Measurements from ENCODE around the gene ANTXR1.

ANTXR1 gene

DNA sequence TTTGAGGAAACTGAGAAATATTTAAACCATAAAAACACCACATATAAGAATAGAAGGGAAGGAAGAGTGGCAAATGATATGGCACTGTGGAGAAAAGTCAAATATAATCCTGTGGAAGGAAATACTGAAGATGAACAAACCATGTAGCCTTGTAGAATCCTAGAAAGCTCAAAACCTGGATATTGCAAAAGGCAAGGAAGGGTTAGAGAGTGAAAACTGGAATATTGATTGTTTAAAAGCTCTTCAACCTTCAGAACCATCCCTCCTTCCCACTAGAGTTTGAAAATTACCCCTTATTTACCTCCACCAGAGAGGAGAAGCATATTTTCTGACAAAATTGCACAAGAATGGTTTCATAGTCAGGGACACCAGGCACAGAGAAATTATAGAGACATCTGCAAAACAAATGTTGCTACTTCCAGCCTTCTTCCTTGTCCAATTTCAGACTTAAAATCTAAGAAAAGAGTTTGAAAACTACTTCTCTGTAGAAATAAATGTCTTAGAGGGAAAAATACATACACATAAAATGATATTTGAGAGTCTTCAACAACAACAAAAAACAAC lies 48.0 kb downstream of the ANTXR1 start:
- Histone ChIP-seq H3K4me2 (ENCODE audit: low read length) (no peak overlapping the region), H3K9me3 (replicated peaks; ENCODE audit: low read length) (no peaks in the 10 kb centered on the region), H3K9ac (ENCODE audit: low read depth, low read length) (no peak overlapping the region), H3K36me3 (ENCODE audit: insufficient read depth, low read length) (peaks cover 36% of the 10 kb centered on the region), H3K4me3 (ENCODE audit: low read length) (no peak overlapping the region), H3K27me3 (ENCODE audit: control insufficient read depth, insufficient read depth, low read length) (no peaks in the 10 kb centered on the region), H3K4me1 (ENCODE audit: control insufficient read depth, insufficient read depth, low read length) (peaks cover 27% of the 10 kb centered on the region)

DNA sequence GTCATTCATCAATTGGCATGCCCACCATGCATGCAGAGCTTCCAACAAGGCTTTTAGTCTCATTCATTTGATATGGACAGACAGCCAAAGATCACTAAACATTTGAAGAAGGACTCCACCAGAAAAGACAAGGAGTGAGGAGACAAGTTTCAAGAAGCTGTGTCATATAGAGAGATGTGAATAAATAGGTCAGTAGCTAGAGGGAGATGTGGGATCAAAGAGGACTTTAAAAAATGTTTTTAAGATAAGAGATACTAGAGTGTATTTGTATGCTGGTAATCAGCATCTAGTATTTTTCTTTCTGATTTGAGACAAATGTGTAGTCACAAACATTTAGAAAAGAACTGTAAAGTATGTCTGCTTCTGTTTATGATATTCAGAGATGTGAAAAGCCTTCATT lies 48.5 kb downstream of the ANTXR1 start:
- Histone ChIP-seq H3K9ac (ENCODE audit: low read depth, low read length) (no peak overlapping the region), H3K36me3 (ENCODE audit: insufficient read depth, low read length) (peaks cover 39% of the 10 kb centered on the region)

GRCh38 chr2:69062307-69062962 lies 49.5 kb downstream of the ANTXR1 start:
- peak overlapping the region; percentile 17 for H3K4me2 ChIP-seq (ENCODE audit: low read length)
- peaks cover 27% of the 10 kb centered on the region for H3K4me1 ChIP-seq (ENCODE audit: control insufficient read depth, insufficient read depth, low read length)
- no peaks in the 10 kb centered on the region for H3K9me3 ChIP-seq (replicated peaks; ENCODE audit: low read length)
- H3K4me3 ChIP-seq (ENCODE audit: low read length), result no peak overlapping the region
- H3K9ac ChIP-seq (ENCODE audit: low read depth, low read length), result no peak overlapping the region
- H3K36me3 ChIP-seq (ENCODE audit: insufficient read depth, low read length), result peaks cover 38% of the 10 kb centered on the region
- H3K27me3 ChIP-seq (ENCODE audit: control insufficient read depth, insufficient read depth, low read length), result no peaks in the 10 kb centered on the region

More for the DNA sequence above, 48.5 kb downstream of the ANTXR1 start:
- Histone ChIP-seq H3K4me2 (ENCODE audit: low read length) (no peak overlapping the region), H3K4me1 (ENCODE audit: control insufficient read depth, insufficient read depth, low read length) (peaks cover 27% of the 10 kb centered on the region), H3K27me3 (ENCODE audit: control insufficient read depth, insufficient read depth, low read length) (no peaks in the 10 kb centered on the region), H3K9me3 (replicated peaks; ENCODE audit: low read length) (no peaks in the 10 kb centered on the region), H3K4me3 (ENCODE audit: low read length) (no peak overlapping the region)

GRCh38 chr2:69065735-69066336 lies 52.9 kb downstream of the ANTXR1 start:
- Histone ChIP-seq H3K27me3 (ENCODE audit: control insufficient read depth, insufficient read depth, low read length) (no peaks in the 10 kb centered on the region), H3K4me3 (ENCODE audit: low read length) (no peak overlapping the region), H3K4me1 (ENCODE audit: control insufficient read depth, insufficient read depth, low read length) (peaks cover 20% of the 10 kb centered on the region), H3K4me2 (ENCODE audit: low read length) (no peak overlapping the region), H3K36me3 (ENCODE audit: insufficient read depth, low read length) (peaks cover 29% of the 10 kb centered on the region), H3K9me3 (replicated peaks; ENCODE audit: low read length) (no peaks in the 10 kb centered on the region), H3K9ac (ENCODE audit: low read depth, low read length) (no peak overlapping the region)

GRCh38 chr2:69067026-69067630 lies 54.1 kb downstream of the ANTXR1 start:
- Histone ChIP-seq H3K9me3 (replicated peaks; ENCODE audit: low read length) (no peaks in the 10 kb centered on the region), H3K36me3 (ENCODE audit: insufficient read depth, low read length) (peaks cover 36% of the 10 kb centered on the region), H3K4me1 (ENCODE audit: control insufficient read depth, insufficient read depth, low read length) (peaks cover 8% of the 10 kb centered on the region), H3K4me2 (ENCODE audit: low read length) (no peak overlapping the region), H3K4me3 (ENCODE audit: low read length) (no peak overlapping the region), H3K27me3 (ENCODE audit: control insufficient read depth, insufficient read depth, low read length) (no peaks in the 10 kb centered on the region), H3K9ac (ENCODE audit: low read depth, low read length) (no peak overlapping the region)

DNA sequence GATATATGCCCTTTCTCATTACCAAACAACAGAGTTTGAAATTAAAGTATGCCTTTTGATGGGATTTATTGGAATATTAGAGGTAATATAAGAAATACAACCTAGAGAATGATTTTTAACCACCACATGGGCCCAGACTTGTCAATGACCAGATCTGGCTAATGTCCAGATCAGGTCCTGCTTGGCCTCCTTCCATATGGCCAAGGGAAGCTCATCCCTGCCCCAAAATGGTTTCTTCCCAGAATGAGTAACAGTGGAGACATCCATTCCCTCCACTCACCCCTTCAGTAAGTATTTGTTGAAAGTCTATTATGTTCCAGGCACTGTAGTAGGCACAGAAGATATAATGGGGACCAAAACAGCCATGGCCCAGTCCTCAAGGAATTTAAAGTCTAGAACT lies 54.9 kb downstream of the ANTXR1 start:
- Histone ChIP-seq H3K4me1 (ENCODE audit: control insufficient read depth, insufficient read depth, low read length) (peaks cover under 1% of the 10 kb centered on the region), H3K4me3 (ENCODE audit: low read length) (no peak overlapping the region), H3K9me3 (replicated peaks; ENCODE audit: low read length) (no peaks in the 10 kb centered on the region), H3K9ac (ENCODE audit: low read depth, low read length) (no peak overlapping the region), H3K27me3 (ENCODE audit: control insufficient read depth, insufficient read depth, low read length) (no peaks in the 10 kb centered on the region), H3K36me3 (ENCODE audit: insufficient read depth, low read length) (peaks cover 43% of the 10 kb centered on the region), H3K4me2 (ENCODE audit: low read length) (no peak overlapping the region)

DNA sequence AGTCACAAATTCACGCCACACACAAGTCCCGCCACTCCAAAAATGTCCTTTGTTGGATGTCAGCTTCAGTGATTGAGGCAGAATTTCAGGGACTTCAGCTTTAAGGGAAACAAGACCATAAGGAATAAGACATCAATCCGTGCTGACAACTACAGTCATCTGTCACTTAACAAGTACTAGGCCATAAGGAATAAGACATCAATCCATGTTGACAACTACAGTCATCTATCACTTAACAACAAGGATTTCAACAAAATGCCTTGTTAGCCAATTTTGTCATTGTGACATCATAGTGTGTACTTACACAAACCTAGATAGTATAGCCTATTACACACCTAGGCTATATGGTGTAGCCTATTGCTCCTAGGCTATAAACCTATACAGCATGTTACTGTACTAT lies 58.0 kb downstream of the ANTXR1 start:
- Histone ChIP-seq H3K4me1 (ENCODE audit: control insufficient read depth, insufficient read depth, low read length) (peaks cover 13% of the 10 kb centered on the region), H3K9me3 (replicated peaks; ENCODE audit: low read length) (no peaks in the 10 kb centered on the region), H3K9ac (ENCODE audit: low read depth, low read length) (no peak overlapping the region), H3K4me3 (ENCODE audit: low read length) (no peak overlapping the region), H3K4me2 (ENCODE audit: low read length) (no peak overlapping the region), H3K27me3 (ENCODE audit: control insufficient read depth, insufficient read depth, low read length) (no peaks in the 10 kb centered on the region), H3K36me3 (ENCODE audit: insufficient read depth, low read length) (peaks cover 63% of the 10 kb centered on the region)

- Histone ChIP-seq H3K36me3 (ENCODE audit: insufficient read depth, low read length) (peaks cover 84% of the 10 kb centered on the region), H3K27me3 (ENCODE audit: control insufficient read depth, insufficient read depth, low read length) (no peaks in the 10 kb centered on the region), H3K4me1 (ENCODE audit: control insufficient read depth, insufficient read depth, low read length) (peaks cover 28% of the 10 kb centered on the region), H3K4me2 (ENCODE audit: low read length) (no peak overlapping the region), H3K4me3 (ENCODE audit: low read length) (no peak overlapping the region), H3K9ac (ENCODE audit: low read depth, low read length) (no peak overlapping the region), H3K9me3 (replicated peaks; ENCODE audit: low read length) (no peaks in the 10 kb centered on the region)
These were observed 61.1 kb downstream of the ANTXR1 start for GRCh38 chr2:69073928-69074570.

GRCh38 chr2:69074918-69075317 lies 61.9 kb downstream of the ANTXR1 start:
- H3K4me1 ChIP-seq (ENCODE audit: control insufficient read depth, insufficient read depth, low read length), result peaks cover 28% of the 10 kb centered on the region
- no peak overlapping the region for H3K4me3 ChIP-seq (ENCODE audit: low read length)
- H3K36me3 ChIP-seq (ENCODE audit: insufficient read depth, low read length), result peaks cover 90% of the 10 kb centered on the region
- H3K27me3 ChIP-seq (ENCODE audit: control insufficient read depth, insufficient read depth, low read length), result no peaks in the 10 kb centered on the region
- H3K9ac ChIP-seq (ENCODE audit: low read depth, low read length), result no peak overlapping the region
- H3K9me3 ChIP-seq (replicated peaks; ENCODE audit: low read length), result no peaks in the 10 kb centered on the region
- no peak overlapping the region for H3K4me2 ChIP-seq (ENCODE audit: low read length)

GRCh38 chr2:69075486-69075885 lies 62.5 kb downstream of the ANTXR1 start:
- Histone ChIP-seq H3K4me1 (ENCODE audit: control insufficient read depth, insufficient read depth, low read length) (peaks cover 28% of the 10 kb centered on the region), H3K27me3 (ENCODE audit: control insufficient read depth, insufficient read depth, low read length) (no peaks in the 10 kb centered on the region), H3K36me3 (ENCODE audit: insufficient read depth, low read length) (peaks cover 87% of the 10 kb centered on the region), H3K4me2 (ENCODE audit: low read length) (no peak overlapping the region), H3K9ac (ENCODE audit: low read depth, low read length) (no peak overlapping the region), H3K4me3 (ENCODE audit: low read length) (no peak overlapping the region), H3K9me3 (replicated peaks; ENCODE audit: low read length) (no peaks in the 10 kb centered on the region)

DNA sequence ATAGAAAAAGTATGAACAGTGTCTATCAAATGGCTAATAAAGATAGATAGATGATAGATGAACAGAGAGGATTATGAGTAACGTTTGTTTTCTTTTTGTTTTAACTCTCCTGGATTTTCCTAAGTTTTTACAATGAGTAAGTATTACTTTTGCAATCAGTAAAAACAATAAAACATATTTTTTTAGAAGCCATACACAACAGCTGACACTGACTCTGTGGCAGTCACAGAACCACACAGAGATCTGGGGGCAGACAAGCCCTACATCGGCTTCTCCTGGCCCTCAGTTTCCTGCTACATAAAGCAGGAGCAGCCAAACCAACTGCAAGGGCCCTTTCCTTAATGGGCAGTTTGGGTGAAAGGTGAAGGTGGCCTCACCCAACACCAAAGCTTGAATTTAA lies 63.6 kb downstream of the ANTXR1 start:
- Histone ChIP-seq H3K4me3 (ENCODE audit: low read length) (no peak overlapping the region), H3K36me3 (ENCODE audit: insufficient read depth, low read length) (peaks cover 87% of the 10 kb centered on the region)

More for the DNA sequence above, 63.6 kb downstream of the ANTXR1 start:
- peaks cover 28% of the 10 kb centered on the region for H3K4me1 ChIP-seq (ENCODE audit: control insufficient read depth, insufficient read depth, low read length)
- H3K27me3 ChIP-seq (ENCODE audit: control insufficient read depth, insufficient read depth, low read length), result no peaks in the 10 kb centered on the region
- H3K4me2 ChIP-seq (ENCODE audit: low read length), result peak overlapping the region; percentile 3
- H3K9me3 ChIP-seq (replicated peaks; ENCODE audit: low read length), result no peaks in the 10 kb centered on the region
- peak overlapping the region; percentile 24 for H3K9ac ChIP-seq (ENCODE audit: low read depth, low read length)

Data from skeletal muscle satellite cell (primary cell).